OCI-LY3 (cell line): ENCODE results near the gene SNX24.

ENCODE experiments used
- CTCF ChIP-seq: fragments of 200-600, 300-600 bp; sonication (generic); IDR thresholded peaks from 2 replicates; pipeline ENCODE4 v1.5.1; 2014; ENCODE audit warnings: antibody characterized with exemption, low read length, low read depth
- EZH2phosphoT487 ChIP-seq: fragments of 200-600 bp; shearing (Covaris generic); IDR thresholded peaks from 2 replicates; pipeline ENCODE4 v1.6.1; 2018; ENCODE audit warnings: antibody characterized with exemption, mixed run types, low read depth

DNA sequence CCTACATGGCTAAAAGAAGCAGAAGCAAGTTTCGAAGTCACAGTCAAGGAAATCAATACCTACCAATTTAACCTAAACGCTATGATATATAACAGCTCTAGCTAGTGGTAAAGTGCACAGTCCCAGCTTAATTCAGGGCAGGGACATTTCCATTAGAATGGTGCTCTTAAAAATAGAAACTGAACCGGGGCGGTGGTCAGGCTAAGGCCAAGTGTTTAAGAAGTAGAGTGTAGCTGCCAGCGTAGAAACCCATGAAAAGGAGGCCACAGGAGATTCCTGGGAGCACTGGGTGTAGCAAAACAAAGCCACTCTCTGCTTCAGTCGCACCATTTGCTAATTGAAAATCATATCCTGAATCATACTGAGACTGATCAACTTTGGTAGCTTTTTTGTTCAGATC, 162.3 kb downstream of the SNX24 start:
- no peak for TF ChIP-seq CTCF
- no peak for TF ChIP-seq EZH2phosphoT487
